ENCODE results near the gene ACTL9.
"Not testable (repeated sequence)": the region's sequence is repeated elsewhere in the genome, so short reads cannot be mapped to it uniquely, and the experiment has no call there.

The ACTL9 gene

GRCh38 chr19:8698433-8699063, at the start of gene ACTL9:
TSS of gene ACTL9 (minus strand) at chr19:8698795. CDS start at chr19:8698701, 94 bp downstream.
- no peak for DNase-seq (ENCODE audit: low spot score)

- not testable (repeated sequence) for DNase-seq (ENCODE audit: low spot score)
Observed at GRCh38 chr19:8739291-8740065, 40.9 kb upstream of the ACTL9 start.

- no peak for DNase-seq (ENCODE audit: low spot score)
Observed at GRCh38 chr19:8738377-8738776, 39.8 kb upstream of the ACTL9 start.

GRCh38 chr19:8731428-8732169, 33.0 kb upstream of the ACTL9 start:
- DNase-seq (ENCODE audit: low spot score) = no peak

GRCh38 chr19:8724276-8724675, 25.7 kb upstream of the ACTL9 start:
- DNase-seq (ENCODE audit: low spot score) = no peak

GRCh38 chr19:8722032-8722431, 23.4 kb upstream of the ACTL9 start:
- DNase-seq (ENCODE audit: low spot score) = no peak

- DNase-seq (ENCODE audit: low spot score) = no peak
Observed at GRCh38 chr19:8721334-8721733, 22.7 kb upstream of the ACTL9 start, which contains the start of gene OR2Z1. TSS of gene OR2Z1 (plus strand) at chr19:8721634. CDS start at chr19:8731029, 9,395 bp downstream.

GRCh38 chr19:8710337-8710736, 11.7 kb upstream of the ACTL9 start:
- not testable (repeated sequence) for DNase-seq (ENCODE audit: low spot score)

GRCh38 chr19:8705742-8706141, 7.1 kb upstream of the ACTL9 start:
- no peak for DNase-seq (ENCODE audit: low spot score)

- DNase-seq (ENCODE audit: low spot score) = not testable (repeated sequence)
Observed at GRCh38 chr19:8705304-8705703, 6.7 kb upstream of the ACTL9 start.

GRCh38 chr19:8703223-8703622, 4.6 kb upstream of the ACTL9 start:
- DNase-seq (ENCODE audit: low spot score) = no peak

- DNase-seq (ENCODE audit: low spot score) = no peak
Observed at GRCh38 chr19:8702350-8702749, 3.8 kb upstream of the ACTL9 start.

GRCh38 chr19:8700956-8701355, 2.4 kb upstream of the ACTL9 start:
- no peak for DNase-seq (ENCODE audit: low spot score)

- no peak for DNase-seq (ENCODE audit: low spot score)
Observed at GRCh38 chr19:8699908-8700307, 1.3 kb upstream of the ACTL9 start.

- DNase-seq (ENCODE audit: low spot score) = no peak
Observed at GRCh38 chr19:8697671-8698432, 743 bp downstream of the ACTL9 start.

GRCh38 chr19:8696993-8697392, 1.6 kb downstream of the ACTL9 start:
- DNase-seq (ENCODE audit: low spot score) = no peak

GRCh38 chr19:8695911-8696310, 2.7 kb downstream of the ACTL9 start:
- no peak for DNase-seq (ENCODE audit: low spot score)

GRCh38 chr19:8695501-8695900, 3.1 kb downstream of the ACTL9 start:
- no peak for DNase-seq (ENCODE audit: low spot score)

GRCh38 chr19:8690753-8691539, 7.6 kb downstream of the ACTL9 start:
- DNase-seq (ENCODE audit: low spot score) = no peak

GRCh38 chr19:8688930-8689329, 9.7 kb downstream of the ACTL9 start:
- no peak for DNase-seq (ENCODE audit: low spot score)

GRCh38 chr19:8686549-8686948, 12.0 kb downstream of the ACTL9 start:
- no peak for DNase-seq (ENCODE audit: low spot score)

Measured in NAMALWA (cell line).